Embryonic facial prominence (tissue), 1 donor: ENCODE data around the gene PALLD.

Source experiments
- DNase-seq: peaks from one replicate; pipeline ENCODE4 v3.0.0-alpha.2; 2016; ENCODE audit errors: extremely low spot score

The PALLD gene

GRCh38 chr4:168646001-168646768 lies 149.3 kb downstream of the PALLD start:
- no peak for DNase-seq

- DNase-seq, result no peak
Measured at GRCh38 chr4:168647646-168648375, 151.0 kb downstream of the PALLD start.

GRCh38 chr4:168648494-168648893 lies 151.6 kb downstream of the PALLD start:
- DNase-seq, result no peak

GRCh38 chr4:168648929-168649328 lies 152.1 kb downstream of the PALLD start:
- no peak for DNase-seq

GRCh38 chr4:168651374-168651773 lies 154.5 kb downstream of the PALLD start:
- DNase-seq, result no peak

- no peak for DNase-seq
Measured at GRCh38 chr4:168651864-168652263, 155.0 kb downstream of the PALLD start.

GRCh38 chr4:168652755-168653154 lies 155.9 kb downstream of the PALLD start:
- DNase-seq, result no peak

GRCh38 chr4:168654104-168654847 lies 157.4 kb downstream of the PALLD start:
- no peak for DNase-seq

- DNase-seq, result no peak
Measured at GRCh38 chr4:168654848-168655174, 158.0 kb downstream of the PALLD start.

- DNase-seq, result no peak
Measured at GRCh38 chr4:168655182-168655581, 158.3 kb downstream of the PALLD start.

GRCh38 chr4:168656055-168656660 lies 159.3 kb downstream of the PALLD start:
- no peak for DNase-seq

- DNase-seq, result no peak
Measured at GRCh38 chr4:168656946-168657473, 160.2 kb downstream of the PALLD start.

- no peak for DNase-seq
Measured at GRCh38 chr4:168658751-168659150, 161.9 kb downstream of the PALLD start.

GRCh38 chr4:168659741-168660465 lies 163.1 kb downstream of the PALLD start:
- no peak for DNase-seq

- no peak for DNase-seq
Measured at GRCh38 chr4:168662297-168662984, 165.6 kb downstream of the PALLD start.

- no peak for DNase-seq
Measured at GRCh38 chr4:168664242-168664891, 167.5 kb downstream of the PALLD start.

- DNase-seq, result no peak
Measured at GRCh38 chr4:168666531-168666930, 169.7 kb downstream of the PALLD start.

GRCh38 chr4:168667376-168667775 lies 170.5 kb downstream of the PALLD start:
- no peak for DNase-seq

- DNase-seq, result no peak
Measured at GRCh38 chr4:168667921-168668320, 171.1 kb downstream of the PALLD start.

- no peak for DNase-seq
Measured at GRCh38 chr4:168673476-168673875, 176.6 kb downstream of the PALLD start.
